Fibroblast of lung (primary cell): ENCODE results near the gene C11orf68. TPM values are rescaled to one million over a fixed set of nuclear protein-coding genes. Genes with fewer than 3 reads are reported as not detected.

ENCODE experiments used
- DNase-seq, 2 donors: peaks; one replicate each; pipeline versions ENCODE4 v3.0.0 to v3.0.0-alpha.2; 2010; ENCODE audit warnings: low read depth in 2 of 2
- H2AFZ ChIP-seq: 2 replicates; pipeline ENCODE4 v1.5.1; 2012; ENCODE audit warnings: low read length, control low read depth, inconsistent platforms
- H3K27ac ChIP-seq: 2 replicates; pipeline ENCODE4 v1.5.1; 2011; ENCODE audit warnings: low read length, control low read depth; ENCODE audit not compliant: insufficient read depth
- H3K27me3 ChIP-seq: 2 replicates; pipeline ENCODE4 v1.5.1; 2011; ENCODE audit warnings: mild to moderate bottlenecking, low read length; ENCODE audit not compliant: control insufficient read depth, insufficient read depth
- H3K36me3 ChIP-seq: 2 replicates; pipeline ENCODE4 v1.5.1; 2011; ENCODE audit warnings: low read length; ENCODE audit not compliant: control insufficient read depth, insufficient read depth
- H3K4me1 ChIP-seq: 2 replicates; pipeline ENCODE4 v1.5.1; 2011; ENCODE audit warnings: low read length; ENCODE audit not compliant: control insufficient read depth, insufficient read depth; ENCODE audit errors: extremely low read depth
- H3K4me2 ChIP-seq: 2 replicates; pipeline ENCODE4 v1.5.1; 2011; ENCODE audit warnings: low read length, control low read depth; ENCODE audit not compliant: insufficient read depth; ENCODE audit errors: extremely low read depth
- H3K4me3 ChIP-seq, 4 experiments: fragments of 200-600 bp in 1 of 4; sonication (generic) in 1 of 4; replicated peaks in 1 of 4; 2 replicates each; pipeline ENCODE4 v1.5.1; 2011 to 2016; ENCODE audit warnings: low read length in 4 of 4, low read depth in 3 of 4, mild to moderate bottlenecking in 3 of 4, control low read depth in 2 of 4, inconsistent platforms in 1 of 4, mixed read lengths in 1 of 4; ENCODE audit not compliant: insufficient read depth in 1 of 4; ENCODE audit errors: control extremely low read depth in 1 of 4
- H3K79me2 ChIP-seq: 2 replicates; pipeline ENCODE4 v1.5.1; 2012; ENCODE audit warnings: mild to moderate bottlenecking, low read length, inconsistent platforms; ENCODE audit not compliant: control insufficient read depth, insufficient read depth
- H3K9ac ChIP-seq: 2 replicates; pipeline ENCODE4 v1.5.1; 2011; ENCODE audit warnings: mild to moderate bottlenecking, low read length, control low read depth; ENCODE audit not compliant: insufficient read depth
- H3K9me3 ChIP-seq: 2 replicates; pipeline ENCODE4 v1.5.1; 2012; ENCODE audit warnings: low read depth, low read length; ENCODE audit not compliant: control insufficient read depth, insufficient read depth
- H4K20me1 ChIP-seq: 2 replicates; pipeline ENCODE4 v1.5.1; 2011; ENCODE audit warnings: low read length; ENCODE audit not compliant: control insufficient read depth, insufficient read depth; ENCODE audit errors: extremely low read depth
- EZH2 ChIP-seq: IDR thresholded peaks from 2 replicates; pipeline ENCODE4 v1.5.1; 2012; ENCODE audit warnings: low read length, control low read depth, mild to moderate bottlenecking; ENCODE audit errors: missing control alignments
- polyA plus RNA-seq, 2 donors: library from polyadenylated mRNA; depleted of rRNA in 1 of 2; stranded (reverse) in 1 of 2; unstranded in 1 of 2; fragments of >200 nt; gene quantifications; 2 replicates each; pipeline ENCODE4 v1.2.1, GENCODE V29; 2011 to 2012; ENCODE audit warnings: missing spikeins in 1 of 2
- total RNA-seq: library from RNA; depleted of rRNA; stranded (reverse); fragments of >200 nt; gene quantifications from 2 replicates; pipeline ENCODE4 v1.2.1, GENCODE V29; 2014
- TF ChIP-seq, protein P1 (sequence below), 2 donors: IDR thresholded peaks in 1 of 2; conservative IDR thresholded peaks in 1 of 2; 1 replicate in 1 of 2; 2 replicates in 1 of 2; pipeline ENCODE4 v1.5.1; 2011 to 2012; ENCODE audit warnings: low read length in 2 of 2, control low read depth in 1 of 2, inconsistent platforms in 1 of 2, low read depth in 1 of 2, mild to moderate bottlenecking in 1 of 2

Gene C11orf68
- total and polyA plus RNA-seq, 2 donors (not counting 1 experiment from before 2014, with no cell fraction given): 26.6 to 27.6 TPM

DNA sequence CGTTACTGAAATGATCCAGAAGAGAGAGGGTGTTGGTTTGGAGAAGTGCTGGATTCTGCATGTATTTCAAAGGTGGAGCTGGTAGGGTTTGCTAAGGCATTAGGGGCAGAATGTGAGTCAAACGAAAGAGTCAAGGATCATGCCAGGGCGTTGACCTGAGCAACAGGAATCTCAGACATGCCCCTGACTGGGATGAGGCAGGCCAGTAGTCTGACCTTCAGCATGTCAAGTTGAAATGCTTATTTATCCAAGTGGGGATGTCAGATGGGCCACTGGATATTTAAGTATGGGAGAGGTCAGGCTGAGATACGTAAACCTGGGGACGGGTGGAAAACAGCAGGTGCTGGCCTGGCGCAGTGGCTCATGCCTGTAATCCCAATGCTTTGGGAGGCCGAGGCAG is 23.7 kb upstream of the C11orf68 start:
- H3K36me3 ChIP-seq: no peaks in the 10 kb centered on the region
- no peak for TF ChIP-seq EZH2
- TF ChIP-seq, protein P1, sequence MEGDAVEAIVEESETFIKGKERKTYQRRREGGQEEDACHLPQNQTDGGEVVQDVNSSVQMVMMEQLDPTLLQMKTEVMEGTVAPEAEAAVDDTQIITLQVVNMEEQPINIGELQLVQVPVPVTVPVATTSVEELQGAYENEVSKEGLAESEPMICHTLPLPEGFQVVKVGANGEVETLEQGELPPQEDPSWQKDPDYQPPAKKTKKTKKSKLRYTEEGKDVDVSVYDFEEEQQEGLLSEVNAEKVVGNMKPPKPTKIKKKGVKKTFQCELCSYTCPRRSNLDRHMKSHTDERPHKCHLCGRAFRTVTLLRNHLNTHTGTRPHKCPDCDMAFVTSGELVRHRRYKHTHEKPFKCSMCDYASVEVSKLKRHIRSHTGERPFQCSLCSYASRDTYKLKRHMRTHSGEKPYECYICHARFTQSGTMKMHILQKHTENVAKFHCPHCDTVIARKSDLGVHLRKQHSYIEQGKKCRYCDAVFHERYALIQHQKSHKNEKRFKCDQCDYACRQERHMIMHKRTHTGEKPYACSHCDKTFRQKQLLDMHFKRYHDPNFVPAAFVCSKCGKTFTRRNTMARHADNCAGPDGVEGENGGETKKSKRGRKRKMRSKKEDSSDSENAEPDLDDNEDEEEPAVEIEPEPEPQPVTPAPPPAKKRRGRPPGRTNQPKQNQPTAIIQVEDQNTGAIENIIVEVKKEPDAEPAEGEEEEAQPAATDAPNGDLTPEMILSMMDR (conservative IDR thresholded peaks at IDR 0.05 in 1 of 2, IDR thresholded peaks at IDR 0.05 in 1 of 2; ENCODE audit: low read depth in 1 of 2, low read length in 2 of 2): no peak
- no peaks in the 10 kb centered on the region for H3K79me2 ChIP-seq
- no peaks in the 10 kb centered on the region for H4K20me1 ChIP-seq
- no peak overlapping the region for H2AFZ ChIP-seq
- no peak for DNase-seq
- no peak overlapping the region for H3K4me3 ChIP-seq
- no peaks in the 10 kb centered on the region for H3K9me3 ChIP-seq
- H3K9ac ChIP-seq: no peak overlapping the region
- H3K4me1 ChIP-seq: peaks cover 5% of the 10 kb centered on the region
- no peak overlapping the region for H3K4me2 ChIP-seq
- no peak overlapping the region for H3K27ac ChIP-seq
- no peaks in the 10 kb centered on the region for H3K27me3 ChIP-seq

DNA sequence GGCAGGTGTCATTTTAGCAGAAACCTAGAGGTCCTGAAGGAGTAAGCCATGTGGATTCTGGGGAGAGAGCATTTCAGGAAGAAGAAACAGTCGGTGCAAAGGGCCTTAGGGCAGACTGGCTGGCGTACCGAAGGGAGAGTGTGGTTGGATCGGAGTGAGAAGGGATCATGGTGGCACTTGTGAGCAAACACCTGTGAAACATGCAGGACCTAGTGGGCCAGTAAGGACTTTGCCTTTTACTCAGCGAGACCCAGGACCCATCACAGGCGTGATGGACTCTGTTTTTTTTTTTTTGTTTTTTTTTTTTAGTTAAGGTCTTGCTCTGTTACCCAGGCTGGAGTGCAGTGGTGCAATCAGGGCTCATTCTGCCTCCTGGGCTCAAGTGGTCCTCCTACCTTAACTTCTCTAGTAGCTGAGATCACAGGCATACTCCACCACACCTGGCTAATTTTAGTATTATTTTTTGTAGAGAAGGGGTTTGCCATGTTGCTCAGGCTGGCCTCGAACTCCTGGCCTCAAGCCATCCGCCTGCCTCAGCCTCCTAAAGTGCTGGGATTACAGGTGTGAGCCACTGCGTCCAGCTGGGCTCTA is 23.0 kb upstream of the C11orf68 start:
- Histone ChIP-seq H3K9me3 (no peaks in the 10 kb centered on the region), H4K20me1 (no peaks in the 10 kb centered on the region), H3K79me2 (no peaks in the 10 kb centered on the region), H3K4me1 (peaks cover 5% of the 10 kb centered on the region), H3K9ac (no peak overlapping the region), H3K27me3 (no peaks in the 10 kb centered on the region), H3K4me3 (no peak overlapping the region), H3K36me3 (no peaks in the 10 kb centered on the region), H3K4me2 (peak overlapping the region; percentile 69), H2AFZ (peak overlapping the region; percentile 4), H3K27ac (peak overlapping the region; percentile 63)
- TF ChIP-seq, protein P1 (conservative IDR thresholded peaks at IDR 0.05 in 1 of 2, IDR thresholded peaks at IDR 0.05 in 1 of 2; ENCODE audit: low read depth in 1 of 2, low read length in 2 of 2): no peak
- TF ChIP-seq EZH2: no peak
- DNase-seq: no peak

DNA sequence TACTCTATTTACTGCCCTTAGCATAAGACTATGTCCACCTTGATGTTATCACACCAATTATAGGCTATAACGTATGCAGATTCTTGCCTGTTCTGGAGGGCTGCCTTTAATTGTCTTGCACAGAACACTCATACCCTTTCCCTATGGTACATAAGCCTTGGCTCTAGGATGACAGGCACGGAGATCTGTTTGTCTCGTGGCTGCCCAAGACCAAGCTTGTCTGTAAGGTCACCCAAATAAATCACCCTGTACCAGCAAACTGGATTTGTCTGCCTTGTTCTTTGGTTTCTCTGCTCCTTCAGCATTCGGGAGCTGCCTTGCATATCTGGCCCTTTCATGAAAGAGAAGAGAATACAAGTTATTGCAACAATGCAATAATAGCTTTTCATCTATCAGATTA is 18.9 kb upstream of the C11orf68 start:
- H3K27me3 ChIP-seq: no peaks in the 10 kb centered on the region
- no peaks in the 10 kb centered on the region for H3K79me2 ChIP-seq

More for the DNA sequence above, 18.9 kb upstream of the C11orf68 start:
- no peak for DNase-seq
- TF ChIP-seq, protein P1 (conservative IDR thresholded peaks at IDR 0.05 in 1 of 2, IDR thresholded peaks at IDR 0.05 in 1 of 2; ENCODE audit: low read depth in 1 of 2, low read length in 2 of 2): no peak
- no peak for TF ChIP-seq EZH2
- Histone ChIP-seq H3K9ac (no peak overlapping the region), H3K9me3 (no peaks in the 10 kb centered on the region), H3K36me3 (no peaks in the 10 kb centered on the region), H4K20me1 (no peaks in the 10 kb centered on the region), H3K4me1 (peaks cover 5% of the 10 kb centered on the region), H3K27ac (no peak overlapping the region), H2AFZ (no peak overlapping the region), H3K4me3 (no peak overlapping the region), H3K4me2 (no peak overlapping the region)
